ENCODE data around the gene CD160.
"Not testable (repeated sequence)": the region's sequence is repeated elsewhere in the genome, so short reads cannot be mapped to it uniquely, and the experiment has no call there.

The CD160 gene, protein sequence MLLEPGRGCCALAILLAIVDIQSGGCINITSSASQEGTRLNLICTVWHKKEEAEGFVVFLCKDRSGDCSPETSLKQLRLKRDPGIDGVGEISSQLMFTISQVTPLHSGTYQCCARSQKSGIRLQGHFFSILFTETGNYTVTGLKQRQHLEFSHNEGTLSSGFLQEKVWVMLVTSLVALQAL

DNA sequence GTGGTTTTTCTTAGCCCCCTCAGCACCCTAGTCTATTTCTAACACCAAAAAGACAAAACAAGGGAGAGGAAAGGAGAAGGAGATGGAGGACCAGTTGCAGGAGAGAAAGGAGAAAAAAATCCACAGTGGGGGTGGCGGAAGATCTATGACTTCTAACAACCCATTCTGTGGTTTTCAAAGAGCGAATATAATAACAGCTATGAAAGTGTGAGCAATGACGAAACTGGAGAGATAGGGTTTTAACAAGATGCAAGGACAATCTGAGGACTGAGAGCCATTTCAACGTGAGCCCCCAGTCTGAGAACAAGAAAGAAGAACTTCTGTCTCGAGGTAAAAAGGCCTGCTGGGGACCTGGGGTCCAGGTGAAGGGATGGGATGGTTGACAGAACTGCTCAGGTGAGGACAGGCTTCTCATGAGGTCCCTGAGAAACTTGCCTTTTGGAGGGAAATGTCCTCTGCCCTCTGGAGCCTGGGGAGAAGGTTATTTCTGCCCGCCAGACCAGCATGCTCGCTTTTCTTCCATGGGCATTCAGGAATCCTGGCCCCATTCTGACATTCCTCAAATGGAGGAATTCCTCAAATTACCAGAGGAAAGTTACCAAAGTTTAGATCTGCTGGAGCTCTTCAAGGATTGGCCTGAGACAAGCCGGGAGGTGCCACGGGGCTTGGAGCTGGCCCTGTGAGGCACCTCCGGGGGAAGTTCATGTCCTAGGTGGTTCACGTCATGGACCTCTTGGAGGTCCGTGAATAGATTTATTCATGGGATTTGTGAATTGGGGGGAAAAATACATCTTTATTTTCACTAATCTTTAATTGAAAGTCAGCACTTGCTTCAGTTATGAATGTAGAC, at the start of gene CD160:
TSS of gene CD160 (plus strand) at position 270 of the 850 bp plus-strand sequence. CDS start 8,829 bp downstream, outside the sequence.
- DNase-seq = no peak

DNA sequence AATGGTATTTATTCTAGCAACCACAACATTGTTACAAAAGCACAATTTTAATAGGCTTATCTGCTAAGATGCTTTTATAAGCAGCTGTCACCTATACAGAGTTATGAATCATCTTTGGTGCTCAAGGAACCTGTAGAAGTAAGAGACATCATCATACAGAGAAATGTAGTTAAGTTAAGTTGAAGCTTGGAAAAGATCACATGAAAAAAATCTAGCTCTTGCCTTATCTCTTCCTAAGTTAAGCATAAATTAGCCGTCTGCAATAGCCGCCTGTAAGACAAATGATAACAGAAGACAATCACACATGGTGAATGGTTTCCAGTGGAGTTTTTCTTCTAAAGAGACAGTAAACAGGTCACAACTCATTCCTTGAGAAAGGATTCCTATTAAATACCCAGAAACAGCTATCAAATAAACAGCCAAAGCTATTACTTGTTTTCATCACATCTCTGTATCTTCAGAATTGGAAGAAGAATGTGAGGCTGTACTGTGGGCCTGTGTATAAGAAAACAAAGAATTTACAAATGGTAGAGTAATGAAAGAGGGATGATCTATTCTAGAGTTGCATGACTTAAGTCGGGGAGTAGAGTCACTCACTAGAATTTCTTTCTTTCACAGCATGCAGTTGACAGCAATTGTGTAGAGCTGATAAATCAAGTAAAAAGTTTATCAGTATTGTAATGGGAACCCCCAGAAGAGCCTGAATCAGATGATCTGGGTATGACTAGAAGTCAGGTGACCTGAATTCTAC, 48.1 kb upstream of the CD160 start:
- DNase-seq = not testable (repeated sequence)

DNA sequence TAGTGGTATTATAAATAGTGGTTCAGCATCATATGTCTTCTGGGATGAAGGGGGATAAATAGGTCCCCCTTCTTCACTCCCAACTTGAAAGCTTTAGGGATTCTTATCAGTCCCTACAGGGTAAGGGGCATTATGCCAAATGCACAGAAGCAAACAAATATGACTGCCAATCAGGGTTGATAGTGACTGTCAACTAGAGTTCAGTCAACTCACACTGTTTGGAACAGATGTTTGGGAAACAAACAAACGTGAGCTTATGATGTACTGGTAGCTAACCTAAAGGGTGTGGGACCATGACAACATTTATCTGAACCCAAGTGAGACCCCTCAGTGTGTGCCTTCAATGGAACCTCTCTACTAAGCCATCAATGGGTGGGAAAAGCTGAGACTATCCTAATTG, 46.1 kb upstream of the CD160 start:
- DNase-seq = not testable (repeated sequence)

DNA sequence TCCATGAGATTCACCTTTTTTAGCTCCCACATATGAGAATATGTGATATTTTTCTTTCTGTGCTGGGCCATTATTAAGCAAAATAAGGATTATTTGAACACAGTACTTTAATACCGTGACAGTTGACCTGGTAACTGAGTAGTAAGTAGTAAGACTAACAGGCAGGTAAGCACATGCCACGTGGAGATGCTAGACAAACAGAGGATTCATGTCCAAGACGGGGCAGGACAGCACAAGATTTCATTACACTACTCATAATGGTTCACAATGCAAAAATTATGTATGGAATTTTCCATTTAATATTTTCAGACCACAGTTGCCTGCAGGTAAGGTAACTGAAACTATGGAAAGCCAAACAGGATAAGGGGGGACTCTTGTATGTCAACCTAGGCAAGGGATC, 34.4 kb upstream of the CD160 start:
- not testable (repeated sequence) for DNase-seq

DNA sequence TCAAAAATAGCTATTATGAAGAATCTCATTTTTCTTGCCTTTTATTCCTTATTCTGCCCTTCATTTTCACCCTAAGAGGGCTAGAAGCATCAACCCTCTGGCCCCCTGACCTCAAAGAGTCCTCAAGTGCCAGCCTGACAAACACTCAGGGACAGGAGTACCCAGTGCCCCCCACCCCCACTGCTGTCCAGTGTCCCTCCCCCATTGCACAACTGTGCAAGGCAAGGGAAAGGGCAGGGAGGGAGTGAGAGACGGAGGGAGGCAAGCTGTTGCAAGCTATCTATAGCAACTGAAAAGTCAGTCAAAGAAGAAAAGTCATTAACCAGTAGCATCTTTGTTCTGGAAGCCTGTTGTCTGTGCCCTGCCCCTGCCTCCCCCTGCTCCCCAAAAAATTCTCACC, 33.2 kb upstream of the CD160 start:
- DNase-seq = not testable (repeated sequence)

DNA sequence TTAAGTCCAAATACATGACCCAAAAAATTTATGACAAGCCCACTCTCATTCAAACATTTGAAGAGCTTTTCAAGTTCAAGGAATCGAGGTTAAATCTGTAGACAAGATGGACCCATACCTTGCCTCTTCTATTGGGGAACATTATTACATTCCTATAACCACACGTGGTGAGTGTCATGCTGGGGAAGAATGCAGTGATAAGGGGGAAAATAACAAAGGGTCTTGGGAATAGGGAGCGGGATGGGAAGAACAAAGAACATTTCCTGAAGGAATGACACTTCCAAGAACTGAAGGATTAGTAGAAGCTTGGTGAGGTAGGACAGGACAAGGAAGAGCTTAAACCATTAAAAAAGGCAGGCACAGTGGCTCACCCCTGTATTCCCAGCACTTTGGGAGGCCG, 31.0 kb upstream of the CD160 start:
- DNase-seq = no peak

DNA sequence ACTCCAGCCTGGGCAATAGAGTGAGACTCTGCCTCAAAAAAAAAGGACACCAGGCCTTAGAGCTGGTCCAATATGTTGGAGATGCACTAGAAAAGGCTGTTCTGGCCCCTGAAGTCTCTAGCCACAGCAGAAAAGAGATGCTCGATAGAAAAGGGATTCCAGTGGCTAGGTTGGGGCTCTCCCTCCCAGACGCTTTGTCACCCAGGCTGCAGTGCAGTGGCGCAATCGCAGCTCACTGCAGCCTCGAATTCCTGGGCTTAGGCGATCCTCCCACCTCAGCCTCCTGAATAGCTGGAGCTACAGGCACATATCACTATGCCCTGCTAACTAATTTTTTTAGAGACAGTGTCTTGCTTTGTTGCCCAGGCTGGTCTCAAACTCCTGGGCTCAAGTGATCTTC, 30.4 kb upstream of the CD160 start:
- DNase-seq = no peak

DNA sequence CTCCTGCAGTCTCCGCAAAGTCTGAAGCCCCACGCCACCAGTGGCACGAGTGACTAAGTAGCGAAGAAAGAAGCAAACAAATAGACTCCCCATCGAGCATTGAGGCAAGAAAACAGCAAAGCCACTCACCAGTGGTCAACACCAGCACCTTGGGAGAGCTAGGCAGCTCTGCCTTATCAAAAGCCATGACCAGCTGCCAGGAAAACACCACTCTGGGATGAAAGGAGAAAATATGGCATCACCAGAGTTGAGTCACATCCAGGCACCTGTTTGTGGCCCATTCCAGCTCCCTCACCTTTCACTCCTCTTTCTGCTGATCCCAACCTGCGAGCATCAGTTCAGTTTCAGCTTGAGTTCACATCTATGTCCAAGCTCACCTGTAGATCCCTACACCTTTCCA, 29.4 kb upstream of the CD160 start:
- no peak for DNase-seq

DNA sequence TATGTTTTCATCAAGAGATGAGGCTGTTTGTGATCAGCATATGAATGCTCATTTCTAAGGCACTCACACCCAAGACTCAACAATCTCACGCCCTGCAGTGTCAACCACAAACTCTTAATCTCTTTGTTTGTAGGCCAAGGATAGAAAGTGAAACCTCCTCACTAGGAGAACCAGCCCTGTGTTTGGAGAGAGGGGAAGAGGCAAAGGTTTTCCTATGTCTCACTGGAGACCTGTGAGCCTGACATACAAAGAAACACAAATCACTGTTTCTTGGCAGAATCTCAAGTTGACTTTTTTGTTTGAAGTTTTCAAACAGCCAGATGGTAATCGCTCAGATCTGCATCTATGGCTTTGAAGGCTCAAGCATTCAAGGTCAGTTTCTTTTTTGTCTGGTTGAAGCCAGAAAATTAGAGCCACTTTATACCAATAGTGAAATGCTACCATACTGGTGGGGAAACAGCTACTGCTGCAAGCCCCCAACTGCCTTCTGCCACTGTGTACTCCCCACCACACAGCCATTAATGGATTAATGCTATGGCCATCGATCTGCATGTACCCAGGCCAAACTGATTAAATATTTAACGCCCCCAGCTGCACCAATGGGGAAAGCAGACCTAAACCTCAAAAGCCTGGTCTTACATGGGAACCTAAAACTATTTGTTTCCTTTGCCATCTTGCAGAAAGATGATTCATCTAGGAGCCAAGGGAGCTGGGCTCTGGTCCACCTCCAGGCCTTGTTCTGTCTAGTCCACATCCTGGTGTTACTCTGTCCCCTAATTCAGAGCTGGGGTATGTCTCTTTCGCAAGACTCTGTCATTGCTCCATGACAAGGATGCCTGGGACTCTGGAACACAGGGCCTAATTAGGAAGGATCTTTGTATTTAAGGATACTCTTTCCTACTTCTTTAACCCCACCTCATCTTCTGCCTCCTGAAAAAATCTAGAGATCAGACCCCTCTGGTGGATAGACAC, 28.4 kb upstream of the CD160 start:
- DNase-seq = no peak

DNA sequence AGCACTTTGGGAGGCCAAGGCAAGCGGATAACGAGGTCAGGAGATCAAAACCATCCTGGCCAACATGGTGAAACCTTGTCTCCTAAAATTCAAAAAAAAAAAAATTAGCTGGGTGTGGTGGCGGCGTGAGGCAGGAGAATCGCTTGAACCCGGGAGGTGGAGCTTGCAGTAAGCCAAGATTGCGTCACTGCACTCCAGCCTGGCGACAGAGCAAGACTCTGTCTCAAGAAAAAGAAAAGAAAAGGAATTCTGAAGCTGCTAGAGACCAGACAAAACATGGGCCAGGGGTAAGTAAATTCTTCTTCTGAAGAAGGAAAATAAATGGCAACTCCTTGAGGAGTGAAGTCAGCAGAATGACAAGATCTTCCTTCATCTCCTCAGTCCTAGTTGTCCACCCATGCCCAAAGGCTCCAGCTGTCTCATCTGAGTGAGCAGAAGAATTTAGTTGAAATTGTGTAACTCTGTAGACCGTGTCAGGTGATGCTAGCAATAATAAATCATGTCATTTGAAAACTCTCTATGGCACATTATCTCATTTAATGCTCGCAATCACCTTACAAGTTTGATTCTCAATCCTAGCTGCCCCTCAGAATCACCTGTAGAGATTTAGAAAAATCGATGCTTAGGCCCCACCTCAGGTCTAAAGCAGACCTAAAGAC, 26.4 kb upstream of the CD160 start:
- DNase-seq = no peak

DNA sequence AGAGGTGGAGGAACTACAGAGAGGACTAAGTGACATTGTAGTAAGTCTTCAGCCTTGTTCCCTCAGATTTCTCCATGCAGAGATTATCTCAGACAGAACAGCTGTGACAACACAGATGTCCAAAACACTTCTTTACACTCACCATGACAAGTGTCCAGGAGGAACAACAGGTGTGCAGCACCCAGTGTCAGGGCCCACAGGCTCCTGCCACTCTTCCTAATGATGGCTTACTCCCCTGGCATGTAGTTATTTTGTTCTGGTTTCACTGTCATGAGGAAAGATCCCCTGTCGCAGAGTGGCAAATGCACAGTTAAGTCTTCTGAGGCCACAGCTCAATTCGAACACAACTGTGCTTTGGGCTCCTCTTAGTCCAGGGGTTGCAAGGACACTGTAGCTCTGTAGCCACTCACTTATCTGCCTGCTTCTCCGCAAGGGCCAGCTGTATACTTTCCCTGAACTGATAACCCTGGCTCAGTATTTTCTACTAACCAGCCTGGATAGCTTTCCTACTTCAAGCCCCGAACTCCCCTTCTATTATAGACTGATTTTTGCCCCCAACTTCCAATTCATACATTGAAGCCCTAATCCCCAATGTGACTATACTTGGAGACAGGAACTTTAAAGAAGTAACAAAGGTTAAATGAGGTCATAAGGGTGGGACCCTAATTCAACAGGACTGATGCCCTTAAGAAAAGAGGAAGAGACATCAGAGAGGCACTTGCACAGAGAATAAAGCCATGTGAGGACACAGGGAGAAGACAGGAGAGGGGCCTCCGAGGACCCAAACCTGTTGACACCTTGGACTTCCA, 23.3 kb upstream of the CD160 start:
- DNase-seq = no peak

DNA sequence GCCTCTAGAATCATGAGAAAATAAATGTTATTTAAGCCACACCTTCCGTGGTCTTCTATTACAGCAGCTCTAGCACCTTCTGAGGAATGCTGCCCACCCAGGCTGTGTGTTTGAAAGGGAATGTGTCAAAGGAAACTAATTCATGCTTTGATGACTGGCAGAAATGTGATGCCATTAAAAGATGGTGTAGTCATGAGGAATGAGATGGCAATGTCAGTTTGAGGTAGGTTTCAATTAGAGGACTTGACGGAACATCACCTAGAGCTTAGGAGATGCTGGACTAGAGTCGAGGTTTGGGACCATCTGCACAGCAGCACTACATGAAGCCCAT, 22.7 kb upstream of the CD160 start:
- no peak for DNase-seq

DNA sequence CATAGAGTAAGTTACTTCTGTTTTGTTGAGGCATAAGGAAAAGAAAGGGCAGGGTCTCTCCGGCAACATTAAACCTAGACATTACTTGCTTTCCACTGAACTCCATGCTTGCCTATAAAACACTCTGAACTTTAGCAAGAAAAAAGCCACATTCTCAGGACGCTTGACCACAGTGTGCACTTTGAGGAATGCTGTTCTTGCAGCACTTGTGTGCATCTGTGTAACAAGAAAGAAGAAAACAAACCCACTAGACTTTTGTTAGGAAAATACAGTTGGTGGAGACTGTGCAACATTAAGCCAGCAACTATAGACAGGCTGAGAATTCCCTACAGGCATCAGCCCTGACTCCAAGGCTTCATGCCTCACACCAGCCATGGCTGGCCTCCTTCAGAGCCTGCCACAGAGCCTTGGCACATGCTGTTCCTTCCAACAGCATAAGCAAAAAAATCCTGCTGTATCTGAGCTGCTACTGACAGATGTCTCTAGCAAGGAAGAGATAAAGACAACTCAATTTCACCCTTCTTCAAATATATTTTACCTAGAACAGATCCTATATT, 17.9 kb upstream of the CD160 start:
- no peak for DNase-seq

DNA sequence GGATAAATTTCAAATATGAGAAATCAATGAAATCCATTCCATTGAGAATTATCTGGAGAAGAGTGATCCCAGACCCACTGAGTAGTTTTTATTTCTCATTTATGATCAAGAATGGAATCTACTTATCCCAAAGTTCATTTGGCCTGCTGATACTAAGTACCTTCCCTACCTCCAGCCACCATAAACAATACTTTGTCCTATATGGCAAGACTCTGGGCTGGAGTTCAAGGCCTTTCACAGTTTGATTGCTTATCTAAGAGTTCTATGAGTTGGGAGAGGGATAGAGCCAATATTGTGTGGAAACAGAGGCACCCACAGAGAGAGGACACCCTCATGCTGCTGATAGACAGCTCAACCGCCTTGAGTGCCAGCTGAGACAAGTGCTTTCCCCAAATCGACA, 17.2 kb upstream of the CD160 start:
- no peak for DNase-seq

DNA sequence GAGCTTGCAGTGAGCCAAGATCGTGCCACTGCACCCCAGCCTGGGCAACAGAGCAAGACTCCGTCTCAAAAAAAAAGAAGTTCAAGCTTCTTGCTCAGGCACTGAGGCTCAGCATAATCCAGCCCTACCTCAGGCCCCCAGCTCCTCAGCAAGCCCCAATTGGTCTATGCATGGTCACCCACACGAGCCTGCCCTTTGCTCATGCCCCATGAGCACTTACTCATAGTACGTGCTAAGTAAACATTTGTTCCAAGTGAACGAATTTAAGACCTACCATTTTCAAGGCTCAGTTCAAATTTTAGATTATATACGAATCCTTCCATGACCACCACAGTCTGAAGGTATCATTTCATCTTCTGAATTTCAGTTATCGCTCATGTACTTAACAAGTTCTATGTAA, 16.5 kb upstream of the CD160 start:
- DNase-seq = no peak

DNA sequence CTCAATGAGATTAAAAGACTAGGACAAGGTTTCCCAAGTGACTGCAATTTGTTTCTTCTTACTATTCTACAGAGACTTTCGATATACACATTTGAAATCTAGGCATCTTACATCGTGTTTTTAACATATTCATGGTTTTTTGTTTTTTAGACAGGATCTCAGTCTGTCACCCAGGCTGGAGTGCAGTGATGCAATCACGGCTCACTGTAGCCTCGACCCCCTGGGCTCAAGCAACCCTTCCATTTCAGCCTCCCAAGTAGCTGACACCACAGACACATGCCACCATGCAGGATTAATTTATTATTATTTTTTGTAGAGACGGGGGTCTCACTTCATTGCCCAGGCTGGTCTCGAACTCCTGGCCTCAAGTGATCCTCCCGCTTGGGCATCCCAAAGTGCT, 13.7 kb upstream of the CD160 start:
- no peak for DNase-seq

DNA sequence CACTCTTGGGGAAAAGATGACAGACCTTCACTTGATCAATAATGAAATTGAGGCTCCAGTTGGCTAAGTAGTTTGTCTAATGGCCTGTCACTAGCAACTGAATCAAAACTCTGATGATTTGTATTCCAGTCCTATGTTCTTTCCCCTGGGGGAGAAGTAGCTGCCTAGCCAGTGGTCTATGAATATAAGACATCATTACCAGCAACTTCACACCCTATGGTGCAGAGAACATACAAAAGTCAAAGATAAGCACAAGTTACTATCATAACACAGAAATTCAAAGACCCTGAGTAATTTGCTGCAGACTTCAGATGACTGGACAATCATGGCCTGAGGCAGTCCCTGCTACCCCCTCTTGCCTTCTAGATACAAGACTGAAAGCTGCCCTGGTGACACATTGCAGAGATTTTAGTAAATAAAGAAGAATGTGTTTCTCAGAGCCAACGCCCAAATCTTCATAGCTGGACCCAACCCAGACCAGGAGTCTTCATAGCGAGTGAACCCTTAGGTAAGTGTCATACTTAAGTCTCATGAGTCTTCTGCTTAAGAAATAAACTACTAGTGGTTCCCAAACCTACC, 13.1 kb upstream of the CD160 start:
- no peak for DNase-seq

DNA sequence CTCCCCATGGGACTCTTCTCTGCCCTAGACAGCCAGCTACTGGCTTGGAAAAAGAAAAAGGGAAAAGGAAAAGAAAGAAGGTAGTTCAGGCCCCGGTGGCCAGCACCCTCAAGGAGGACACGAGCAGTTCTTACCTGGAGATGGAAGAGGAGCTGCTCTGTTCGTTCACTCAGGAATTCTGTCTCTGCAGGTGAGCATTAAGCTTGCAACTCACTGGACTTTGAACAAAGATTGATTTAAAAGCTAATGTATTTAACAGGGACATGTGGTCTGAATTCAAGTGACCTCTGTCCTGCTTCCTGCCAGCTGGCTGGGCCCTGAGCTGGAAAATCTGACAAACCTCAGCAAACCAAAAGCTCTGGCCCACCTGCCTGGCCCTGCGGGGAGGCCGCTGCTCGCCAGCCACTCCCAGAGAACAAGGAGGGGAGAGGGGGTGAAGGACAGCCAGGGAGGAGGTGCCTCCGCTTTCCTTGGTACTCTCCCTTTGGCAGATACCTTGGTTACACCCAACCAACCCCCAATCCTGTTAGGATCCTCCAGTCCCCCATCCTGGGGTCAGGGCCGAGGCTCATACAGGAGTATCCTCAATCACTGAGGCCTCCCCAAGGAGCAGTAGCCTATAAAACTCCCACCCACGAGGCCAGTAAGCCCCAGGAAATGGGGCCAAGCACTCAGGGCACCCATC, 12.0 kb upstream of the CD160 start, which contains the start of gene PDZK1:
TSS of gene PDZK1 (minus strand) at position 186 of the 685 bp plus-strand sequence. CDS start 19,347 bp downstream, outside the sequence.
- no peak for DNase-seq

Measured in anterior cingulate cortex (tissue), 58 donors.